ENCODE results near the gene ADAP1.
"Not testable (repeated sequence)": the region's sequence is repeated elsewhere in the genome, so short reads cannot be mapped to it uniquely, and the experiment has no call there.

Gene ADAP1

GRCh38 chr7:957418-958220 lies 3.1 kb upstream of the ADAP1 start:
- DNase-seq = peak; percentile 71

- no peak for DNase-seq
Observed at GRCh38 chr7:956031-956430, 1.6 kb upstream of the ADAP1 start.

GRCh38 chr7:953547-954327 lies 743 bp downstream of the ADAP1 start:
- DNase-seq = peak; percentile 44

GRCh38 chr7:952548-953441 lies 1.7 kb downstream of the ADAP1 start:
- DNase-seq = no peak

- DNase-seq = no peak
Observed at GRCh38 chr7:951881-952547, 2.5 kb downstream of the ADAP1 start.

- DNase-seq = peak; percentile 5
Observed at GRCh38 chr7:949021-949934, 5.2 kb downstream of the ADAP1 start.

GRCh38 chr7:947391-948210 lies 6.9 kb downstream of the ADAP1 start:
- DNase-seq = no peak

- DNase-seq = no peak
Observed at GRCh38 chr7:946256-946996, 8.1 kb downstream of the ADAP1 start.

GRCh38 chr7:945556-946255 lies 8.8 kb downstream of the ADAP1 start:
- DNase-seq = no peak

GRCh38 chr7:945147-945555 lies 9.3 kb downstream of the ADAP1 start:
- no peak for DNase-seq

GRCh38 chr7:944744-945143 lies 9.7 kb downstream of the ADAP1 start:
- no peak for DNase-seq

GRCh38 chr7:943793-944192 lies 10.7 kb downstream of the ADAP1 start:
- DNase-seq = not testable (repeated sequence)

- DNase-seq = no peak
Observed at GRCh38 chr7:940599-941408, 13.7 kb downstream of the ADAP1 start.

GRCh38 chr7:939843-940242 lies 14.6 kb downstream of the ADAP1 start:
- no peak for DNase-seq

- DNase-seq = no peak
Observed at GRCh38 chr7:938546-939185, 15.8 kb downstream of the ADAP1 start.

GRCh38 chr7:937856-938484 lies 16.5 kb downstream of the ADAP1 start:
- DNase-seq = no peak

GRCh38 chr7:936386-937054 lies 18.0 kb downstream of the ADAP1 start:
- no peak for DNase-seq
